HFF-Myc (cell line): ENCODE measurements around the gene ZNF215.
"Not testable (repeated sequence)": the region's sequence is repeated elsewhere in the genome, so short reads cannot be mapped to it uniquely, and the experiment has no call there.

Experiments used
- DNase-seq: peaks from one replicate; pipeline ENCODE4 v3.0.0-alpha.2; 2011; ENCODE audit warnings: low read depth; ENCODE audit errors: extremely low read depth
- H3K4me3 ChIP-seq: replicated peaks from 2 replicates; pipeline ENCODE4 v1.5.1; 2011; ENCODE audit warnings: low read depth, mild to moderate bottlenecking, control low read depth, low read length
- TF ChIP-seq, protein P1 (sequence below): IDR thresholded peaks from 2 replicates; pipeline ENCODE4 v1.5.1; 2012; ENCODE audit warnings: mild to moderate bottlenecking, low read depth, low read length, control low read depth; ENCODE audit errors: missing control alignments

ZNF215 gene

GRCh38 chr11:6894097-6894496, 32.1 kb upstream of the ZNF215 start:
- DNase-seq: no peak
- TF ChIP-seq, protein P1, sequence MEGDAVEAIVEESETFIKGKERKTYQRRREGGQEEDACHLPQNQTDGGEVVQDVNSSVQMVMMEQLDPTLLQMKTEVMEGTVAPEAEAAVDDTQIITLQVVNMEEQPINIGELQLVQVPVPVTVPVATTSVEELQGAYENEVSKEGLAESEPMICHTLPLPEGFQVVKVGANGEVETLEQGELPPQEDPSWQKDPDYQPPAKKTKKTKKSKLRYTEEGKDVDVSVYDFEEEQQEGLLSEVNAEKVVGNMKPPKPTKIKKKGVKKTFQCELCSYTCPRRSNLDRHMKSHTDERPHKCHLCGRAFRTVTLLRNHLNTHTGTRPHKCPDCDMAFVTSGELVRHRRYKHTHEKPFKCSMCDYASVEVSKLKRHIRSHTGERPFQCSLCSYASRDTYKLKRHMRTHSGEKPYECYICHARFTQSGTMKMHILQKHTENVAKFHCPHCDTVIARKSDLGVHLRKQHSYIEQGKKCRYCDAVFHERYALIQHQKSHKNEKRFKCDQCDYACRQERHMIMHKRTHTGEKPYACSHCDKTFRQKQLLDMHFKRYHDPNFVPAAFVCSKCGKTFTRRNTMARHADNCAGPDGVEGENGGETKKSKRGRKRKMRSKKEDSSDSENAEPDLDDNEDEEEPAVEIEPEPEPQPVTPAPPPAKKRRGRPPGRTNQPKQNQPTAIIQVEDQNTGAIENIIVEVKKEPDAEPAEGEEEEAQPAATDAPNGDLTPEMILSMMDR: no peak

GRCh38 chr11:6895010-6895409, 31.2 kb upstream of the ZNF215 start:
- no peak for DNase-seq
- H3K4me3 ChIP-seq: no peak overlapping the region
- TF ChIP-seq, protein P1: no peak

More at GRCh38 chr11:6894097-6894496, 32.1 kb upstream of the ZNF215 start:
- H3K4me3 ChIP-seq: no peak overlapping the region

GRCh38 chr11:6898911-6899310, 27.3 kb upstream of the ZNF215 start:
- TF ChIP-seq, protein P1: no peak
- DNase-seq: no peak
- no peak overlapping the region for H3K4me3 ChIP-seq

GRCh38 chr11:6900327-6900999, 25.8 kb upstream of the ZNF215 start:
- no peak for DNase-seq
- no peak overlapping the region for H3K4me3 ChIP-seq
- TF ChIP-seq, protein P1: no peak

GRCh38 chr11:6904804-6905203, 21.4 kb upstream of the ZNF215 start:
- not testable (repeated sequence) for DNase-seq, H3K4me3 ChIP-seq

DNA sequence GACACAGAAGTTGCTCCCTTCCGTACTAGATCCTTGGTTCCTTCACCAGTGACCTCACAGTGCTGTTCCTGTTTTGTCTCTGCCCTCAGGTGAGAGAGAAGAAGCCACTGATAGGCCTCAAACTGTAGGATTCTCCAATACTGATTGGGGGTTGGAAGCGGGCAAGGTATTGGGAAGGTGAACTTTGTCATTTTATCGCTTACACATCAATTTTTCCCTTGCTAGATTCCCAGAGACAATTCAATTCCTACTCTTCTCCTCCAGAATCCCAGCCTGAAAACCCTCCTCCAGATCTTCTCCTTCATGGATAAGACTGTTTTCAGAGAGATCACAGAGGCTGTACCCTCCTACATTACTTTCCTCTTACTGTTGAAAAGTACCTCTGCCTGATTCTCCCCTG, 14.8 kb upstream of the ZNF215 start:
- no peak for DNase-seq
- TF ChIP-seq, protein P1: no peak
- no peak overlapping the region for H3K4me3 ChIP-seq

GRCh38 chr11:6911948-6912347, 14.3 kb upstream of the ZNF215 start:
- H3K4me3 ChIP-seq: no peak overlapping the region
- no peak for DNase-seq
- TF ChIP-seq, protein P1: no peak
